HepG2 (cell line): ENCODE results near the gene CHMP1B. TPM values are rescaled to one million over a fixed set of nuclear protein-coding genes. Genes with fewer than 3 reads are reported as not detected.

ENCODE experiments used
- CCDC6 ChIP-seq: sonication (generic); formaldehyde crosslinking; IDR thresholded peaks from 2 replicates; pipeline ENCODE4 v1.8.1; 2022; ENCODE audit warnings: mild to moderate bottlenecking, missing genetic modification reagents, moderate library complexity
- HDAC6 ChIP-seq: fragments of 200-600 bp; sonication (generic); IDR thresholded peaks from 2 replicates; pipeline ENCODE4 v1.7.0; 2017; ENCODE audit warnings: mild to moderate bottlenecking, antibody characterized with exemption, low read length, low read depth
- HES4 ChIP-seq: sonication (generic); formaldehyde crosslinking; IDR thresholded peaks from 2 replicates; pipeline ENCODE4 v1.9.0; 2021; ENCODE audit warnings: mild to moderate bottlenecking, missing genetic modification reagents, borderline replicate concordance
- HOXD1 ChIP-seq: sonication (generic); formaldehyde crosslinking; IDR thresholded peaks from 2 replicates; pipeline ENCODE4 v1.5.0; 2020; ENCODE audit warnings: missing genetic modification reagents
- KDM1A ChIP-seq: IDR thresholded peaks from 2 replicates; pipeline ENCODE4 v1.6.1; 2016; ENCODE audit warnings: missing compliant biosample characterization
- MAFG ChIP-seq: sonication (generic); formaldehyde crosslinking; IDR thresholded peaks from 2 replicates; pipeline ENCODE4 v1.5.1; 2020; ENCODE audit warnings: mild to moderate bottlenecking, missing genetic modification reagents
- MIER3 ChIP-seq: IDR thresholded peaks from 2 replicates; pipeline ENCODE4 v1.6.1; 2016; ENCODE audit warnings: missing compliant biosample characterization, borderline replicate concordance
- PCBP1 ChIP-seq: fragments of 200-400 bp; formaldehyde crosslinking; IDR thresholded peaks from 2 replicates; pipeline ENCODE4 v1.6.1; 2017; ENCODE audit warnings: mild to moderate bottlenecking, low read depth, low read length, borderline replicate concordance
- PRMT3 ChIP-seq: sonication (generic); formaldehyde crosslinking; IDR thresholded peaks from 2 replicates; pipeline ENCODE4 v1.8.1; 2022; ENCODE audit warnings: low read depth, mild to moderate bottlenecking, moderate library complexity, missing genetic modification reagents, borderline replicate concordance
- REL ChIP-seq: sonication (generic); formaldehyde crosslinking; conservative IDR thresholded peaks from 2 replicates; pipeline ENCODE4 v1.8.0; 2022; ENCODE audit warnings: mild to moderate bottlenecking, missing genetic modification reagents, moderate library complexity
- RELA ChIP-seq: sonication (generic); formaldehyde crosslinking; IDR thresholded peaks from 2 replicates; pipeline ENCODE4 v1.4.0; 2020; ENCODE audit warnings: missing genetic modification reagents
- RFXAP ChIP-seq: sonication (generic); formaldehyde crosslinking; IDR thresholded peaks from 2 replicates; pipeline ENCODE4 v1.4.0; 2020; ENCODE audit warnings: missing genetic modification reagents, borderline replicate concordance
- ZNF577 ChIP-seq: sonication (generic); formaldehyde crosslinking; IDR thresholded peaks from 2 replicates; pipeline ENCODE4 v1.4.0; 2020; ENCODE audit warnings: mild to moderate bottlenecking, low read depth, missing genetic modification reagents, borderline replicate concordance
- polyA plus RNA-seq, 8 experiments: library from polyadenylated mRNA; depleted of rRNA in 3 of 8; stranded (reverse) in 7 of 8; unstranded in 1 of 8; fragments of >200 nt; fragmentation: Illumina TruSeq in 4 of 8; extraction: Trizol in 4 of 8; gene quantifications; 2 replicates each; pipeline versions ENCODE4 v1.2.1 to v1.2.3, GENCODE V29; 2011 to 2016; ENCODE audit warnings: low read depth in 4 of 8, missing spikeins in 1 of 8, mixed read lengths in 1 of 8; ENCODE audit not compliant: insufficient read depth in 1 of 8
- total RNA-seq, 5 experiments: library from RNA; depleted of rRNA; stranded (reverse); fragments of >200 nt; fragmentation: Illumina TruSeq; extraction: Trizol; gene quantifications; 2 replicates each; pipeline ENCODE4 v1.2.3, GENCODE V29; 2016; ENCODE audit warnings: low read depth in 1 of 5
- TF ChIP-seq, protein P1 (sequence below): sonication (generic); formaldehyde crosslinking; IDR thresholded peaks from 2 replicates; pipeline ENCODE4 v1.4.0; 2020; ENCODE audit warnings: missing genetic modification reagents, mild to moderate bottlenecking, borderline replicate concordance
- TF ChIP-seq, protein P2 (sequence below): IDR thresholded peaks from 2 replicates; pipeline ENCODE4 v1.6.1; 2016; ENCODE audit warnings: low read depth, missing genetic modification reagents, missing compliant biosample characterization
- TF ChIP-seq, protein P3 (sequence below): sonication (generic); formaldehyde crosslinking; IDR thresholded peaks from 2 replicates; pipeline ENCODE4 v1.8.0; 2022; ENCODE audit warnings: missing genetic modification reagents, mild to moderate bottlenecking, inconsistent platforms, borderline replicate concordance

The CHMP1B gene
- total and polyA plus RNA-seq, 2 of the 13 experiments (the other 11 are each of a cell fraction or from before 2014, with no cell fraction given): 18.8 to 20.2 TPM

- no peak for TF ChIP-seq ZNF577 (CRISPR knock-in tag)
- no peak for TF ChIP-seq REL (CRISPR knock-in tag)
- no peak for TF ChIP-seq MIER3 (CRISPR knock-in tag)
- no peak for TF ChIP-seq KDM1A (CRISPR knock-in tag)
- TF ChIP-seq CCDC6 (CRISPR knock-in tag): no peak
- TF ChIP-seq, protein P1, sequence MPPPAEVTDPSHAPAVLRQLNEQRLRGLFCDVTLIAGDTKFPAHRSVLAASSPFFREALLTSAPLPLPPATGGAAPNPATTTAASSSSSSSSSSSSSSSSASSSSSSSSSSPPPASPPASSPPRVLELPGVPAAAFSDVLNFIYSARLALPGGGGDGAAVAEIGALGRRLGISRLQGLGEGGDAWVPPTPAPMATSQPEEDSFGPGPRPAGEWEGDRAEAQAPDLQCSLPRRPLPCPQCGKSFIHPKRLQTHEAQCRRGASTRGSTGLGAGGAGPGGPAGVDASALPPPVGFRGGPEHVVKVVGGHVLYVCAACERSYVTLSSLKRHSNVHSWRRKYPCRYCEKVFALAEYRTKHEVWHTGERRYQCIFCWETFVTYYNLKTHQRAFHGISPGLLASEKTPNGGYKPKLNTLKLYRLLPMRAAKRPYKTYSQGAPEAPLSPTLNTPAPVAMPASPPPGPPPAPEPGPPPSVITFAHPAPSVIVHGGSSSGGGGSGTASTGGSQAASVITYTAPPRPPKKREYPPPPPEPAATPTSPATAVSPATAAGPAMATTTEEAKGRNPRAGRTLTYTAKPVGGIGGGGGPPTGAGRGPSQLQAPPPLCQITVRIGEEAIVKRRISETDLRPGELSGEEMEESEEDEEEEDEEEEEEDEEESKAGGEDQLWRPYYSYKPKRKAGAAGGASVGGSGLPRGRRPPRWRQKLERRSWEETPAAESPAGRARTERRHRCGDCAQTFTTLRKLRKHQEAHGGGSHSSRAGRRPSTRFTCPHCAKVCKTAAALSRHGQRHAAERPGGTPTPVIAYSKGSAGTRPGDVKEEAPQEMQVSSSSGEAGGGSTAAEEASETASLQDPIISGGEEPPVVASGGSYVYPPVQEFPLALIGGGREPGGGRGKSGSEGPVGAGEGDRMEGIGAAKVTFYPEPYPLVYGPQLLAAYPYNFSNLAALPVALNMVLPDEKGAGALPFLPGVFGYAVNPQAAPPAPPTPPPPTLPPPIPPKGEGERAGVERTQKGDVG (CRISPR knock-in tag): no peak
- no peak for TF ChIP-seq HDAC6
- TF ChIP-seq, protein P2, sequence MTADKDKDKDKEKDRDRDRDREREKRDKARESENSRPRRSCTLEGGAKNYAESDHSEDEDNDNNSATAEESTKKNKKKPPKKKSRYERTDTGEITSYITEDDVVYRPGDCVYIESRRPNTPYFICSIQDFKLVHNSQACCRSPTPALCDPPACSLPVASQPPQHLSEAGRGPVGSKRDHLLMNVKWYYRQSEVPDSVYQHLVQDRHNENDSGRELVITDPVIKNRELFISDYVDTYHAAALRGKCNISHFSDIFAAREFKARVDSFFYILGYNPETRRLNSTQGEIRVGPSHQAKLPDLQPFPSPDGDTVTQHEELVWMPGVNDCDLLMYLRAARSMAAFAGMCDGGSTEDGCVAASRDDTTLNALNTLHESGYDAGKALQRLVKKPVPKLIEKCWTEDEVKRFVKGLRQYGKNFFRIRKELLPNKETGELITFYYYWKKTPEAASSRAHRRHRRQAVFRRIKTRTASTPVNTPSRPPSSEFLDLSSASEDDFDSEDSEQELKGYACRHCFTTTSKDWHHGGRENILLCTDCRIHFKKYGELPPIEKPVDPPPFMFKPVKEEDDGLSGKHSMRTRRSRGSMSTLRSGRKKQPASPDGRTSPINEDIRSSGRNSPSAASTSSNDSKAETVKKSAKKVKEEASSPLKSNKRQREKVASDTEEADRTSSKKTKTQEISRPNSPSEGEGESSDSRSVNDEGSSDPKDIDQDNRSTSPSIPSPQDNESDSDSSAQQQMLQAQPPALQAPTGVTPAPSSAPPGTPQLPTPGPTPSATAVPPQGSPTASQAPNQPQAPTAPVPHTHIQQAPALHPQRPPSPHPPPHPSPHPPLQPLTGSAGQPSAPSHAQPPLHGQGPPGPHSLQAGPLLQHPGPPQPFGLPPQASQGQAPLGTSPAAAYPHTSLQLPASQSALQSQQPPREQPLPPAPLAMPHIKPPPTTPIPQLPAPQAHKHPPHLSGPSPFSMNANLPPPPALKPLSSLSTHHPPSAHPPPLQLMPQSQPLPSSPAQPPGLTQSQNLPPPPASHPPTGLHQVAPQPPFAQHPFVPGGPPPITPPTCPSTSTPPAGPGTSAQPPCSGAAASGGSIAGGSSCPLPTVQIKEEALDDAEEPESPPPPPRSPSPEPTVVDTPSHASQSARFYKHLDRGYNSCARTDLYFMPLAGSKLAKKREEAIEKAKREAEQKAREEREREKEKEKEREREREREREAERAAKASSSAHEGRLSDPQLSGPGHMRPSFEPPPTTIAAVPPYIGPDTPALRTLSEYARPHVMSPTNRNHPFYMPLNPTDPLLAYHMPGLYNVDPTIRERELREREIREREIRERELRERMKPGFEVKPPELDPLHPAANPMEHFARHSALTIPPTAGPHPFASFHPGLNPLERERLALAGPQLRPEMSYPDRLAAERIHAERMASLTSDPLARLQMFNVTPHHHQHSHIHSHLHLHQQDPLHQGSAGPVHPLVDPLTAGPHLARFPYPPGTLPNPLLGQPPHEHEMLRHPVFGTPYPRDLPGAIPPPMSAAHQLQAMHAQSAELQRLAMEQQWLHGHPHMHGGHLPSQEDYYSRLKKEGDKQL (CRISPR knock-in tag): 0 out of 2 replicates have a peak, but pooled peaks have one; percentile 11
- no peak for TF ChIP-seq RFXAP (CRISPR knock-in tag)
- peak; percentile 66; the same call in 1 of the 2 replicates for TF ChIP-seq MAFG (CRISPR knock-in tag)
- no peak for TF ChIP-seq RELA (CRISPR knock-in tag)
- TF ChIP-seq PRMT3 (CRISPR knock-in tag): no peak
- TF ChIP-seq HOXD1: no peak
- TF ChIP-seq, protein P3, sequence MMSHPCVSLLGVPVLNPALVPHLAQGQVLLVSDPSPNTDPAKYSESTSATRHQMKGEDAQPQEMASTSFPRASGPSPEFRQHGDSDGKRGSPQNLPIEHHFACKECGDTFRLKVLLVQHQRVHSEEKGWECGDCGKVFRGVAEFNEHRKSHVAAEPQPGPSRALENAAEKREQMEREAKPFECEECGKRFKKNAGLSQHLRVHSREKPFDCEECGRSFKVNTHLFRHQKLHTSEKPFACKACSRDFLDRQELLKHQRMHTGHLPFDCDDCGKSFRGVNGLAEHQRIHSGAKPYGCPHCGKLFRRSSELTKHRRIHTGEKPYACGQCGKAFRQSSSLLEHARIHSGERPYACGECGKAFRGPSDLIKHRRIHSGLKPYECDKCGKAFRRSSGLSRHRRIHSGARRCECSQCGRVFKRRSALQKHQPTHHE (CRISPR knock-in tag): no peak
- TF ChIP-seq HES4 (CRISPR knock-in tag): no peak
- TF ChIP-seq PCBP1: no peak
Observed at GRCh38 chr18:11857177-11857887, 6.1 kb downstream of the CHMP1B start (continued).
